GM12865 (cell line): Measurements from ENCODE around the gene PRELID1.

Experiments used
- DNase-seq: peaks from one replicate; pipeline ENCODE4 v3.0.0; 2010; ENCODE audit warnings: low read depth
- H3K4me3 ChIP-seq: 2 replicates; pipeline ENCODE4 v1.5.1; 2011; ENCODE audit warnings: mild to moderate bottlenecking, low read depth, low read length, control low read depth
- CTCF ChIP-seq: IDR thresholded peaks from 2 replicates; pipeline ENCODE4 v1.5.1; 2011; ENCODE audit warnings: low read length, control low read depth, low read depth, inconsistent platforms; ENCODE audit not compliant: insufficient read depth; ENCODE audit errors: missing control alignments

The PRELID1 gene

GRCh38 chr5:177299697-177300096, 3.9 kb upstream of the PRELID1 start:
- no peak for TF ChIP-seq CTCF
- H3K4me3 ChIP-seq = no peak overlapping the region

GRCh38 chr5:177300236-177300880, 3.2 kb upstream of the PRELID1 start:
- no peak for TF ChIP-seq CTCF
- H3K4me3 ChIP-seq = peak overlapping the region; percentile 15
- peak; percentile 84 for DNase-seq

More at GRCh38 chr5:177299697-177300096, 3.9 kb upstream of the PRELID1 start:
- DNase-seq = no peak

GRCh38 chr5:177300951-177301350, 2.6 kb upstream of the PRELID1 start:
- DNase-seq = no peak
- TF ChIP-seq CTCF = no peak
- H3K4me3 ChIP-seq = peak overlapping the region; percentile 15

- DNase-seq = peak; percentile 66
- no peak overlapping the region for H3K4me3 ChIP-seq
Measured at GRCh38 chr5:177301503-177302165, 2.0 kb upstream of the PRELID1 start.

GRCh38 chr5:177302354-177303110, 1.1 kb upstream of the PRELID1 start:
- peak overlapping the region; percentile 77 for H3K4me3 ChIP-seq
- DNase-seq = peak; percentile 68
- TF ChIP-seq CTCF = peak; percentile 23

More at GRCh38 chr5:177301503-177302165, 2.0 kb upstream of the PRELID1 start:
- TF ChIP-seq CTCF = no peak

- DNase-seq = peak; percentile 35
- H3K4me3 ChIP-seq = peak overlapping the region; percentile 77
- no peak for TF ChIP-seq CTCF
Measured at GRCh38 chr5:177303925-177304391, 359 bp downstream of the PRELID1 start.
